HAP-1 (cell line): ENCODE measurements around the gene KCNH2.
"Not testable (repeated sequence)": the region's sequence is repeated elsewhere in the genome, so short reads cannot be mapped to it uniquely, and the experiment has no call there.

Source experiments
- DNase-seq, 2 experiments: peaks; one replicate each; pipeline ENCODE4 v3.0.0-alpha.2; 2016 to 2020; ENCODE audit warnings: low spot score in 2 of 2
- H3K27me3 ChIP-seq: fragments of 250-450 bp; sonication (Bioruptor Pico); 2 replicates; pipeline ENCODE4 v1.5.1; 2020; ENCODE audit warnings: low read depth, mild to moderate bottlenecking, moderate library complexity
- H3K36me3 ChIP-seq: fragments of 250-450 bp; sonication (Bioruptor Pico); replicated peaks from 2 replicates; pipeline ENCODE4 v1.5.1; 2020; ENCODE audit warnings: mild to moderate bottlenecking
- H3K4me1 ChIP-seq: fragments of 250-450 bp; sonication (Bioruptor Pico); 2 replicates; pipeline ENCODE4 v1.5.1; 2020; ENCODE audit warnings: mild to moderate bottlenecking
- H3K4me3 ChIP-seq: fragments of 250-450 bp; sonication (Bioruptor Pico); 2 replicates; pipeline ENCODE4 v1.5.1; 2020; ENCODE audit warnings: mild to moderate bottlenecking, moderate library complexity
- H3K9me3 ChIP-seq: fragments of 250-450 bp; sonication (Bioruptor Pico); 2 replicates; pipeline ENCODE4 v1.5.1; 2020; ENCODE audit warnings: mild to moderate bottlenecking, moderate library complexity
- in situ Hi-C: fragments of 300-500 bp; cut with MboI; formaldehyde crosslinking; loops from 3 replicates; pipeline ENCODE4 v1.14.3; 2020; ENCODE audit warnings: low sequenced_read_pairs, inconsistent platforms, mixed read lengths

Gene KCNH2

GRCh38 chr7:150912427-150912826 lies 65.7 kb downstream of the KCNH2 start:
- Histone ChIP-seq H3K4me1 (no peaks in the 10 kb centered on the region), H3K27me3 (no peaks in the 10 kb centered on the region; the same call in 1 of the 2 replicates), H3K36me3 (no peaks in the 10 kb centered on the region), H3K4me3 (no peak overlapping the region), H3K9me3 (no peaks in the 10 kb centered on the region)
- no peak for DNase-seq
- in situ Hi-C loops: no loop called here

GRCh38 chr7:150911590-150912267 lies 66.4 kb downstream of the KCNH2 start:
- H3K9me3 ChIP-seq: no peaks in the 10 kb centered on the region
- no peak for DNase-seq
- no peak overlapping the region for H3K4me3 ChIP-seq
- no peaks in the 10 kb centered on the region; the same call in 1 of the 2 replicates for H3K27me3 ChIP-seq
- H3K4me1 ChIP-seq: no peaks in the 10 kb centered on the region
- no peaks in the 10 kb centered on the region for H3K36me3 ChIP-seq
- in situ Hi-C loops: no loop called here

- Histone ChIP-seq H3K9me3 (no peaks in the 10 kb centered on the region), H3K4me3 (no peak overlapping the region), H3K4me1 (no peaks in the 10 kb centered on the region), H3K27me3 (no peaks in the 10 kb centered on the region; the same call in 1 of the 2 replicates), H3K36me3 (no peaks in the 10 kb centered on the region)
- in situ Hi-C loops: no loop called here
- DNase-seq: no peak
Measured at GRCh38 chr7:150910996-150911422, 67.1 kb downstream of the KCNH2 start.

GRCh38 chr7:150910305-150910995 lies 67.7 kb downstream of the KCNH2 start:
- in situ Hi-C loops, H3K27me3 ChIP-seq, DNase-seq, H3K4me3 ChIP-seq, H3K4me1 ChIP-seq, H3K36me3 ChIP-seq, H3K9me3 ChIP-seq: not testable (repeated sequence)

GRCh38 chr7:150909200-150909995 lies 68.7 kb downstream of the KCNH2 start:
- Histone ChIP-seq H3K27me3 (no peaks in the 10 kb centered on the region; the same call in 1 of the 2 replicates), H3K4me3 (no peak overlapping the region), H3K9me3 (no peaks in the 10 kb centered on the region), H3K4me1 (no peaks in the 10 kb centered on the region), H3K36me3 (no peaks in the 10 kb centered on the region)
- no peak for DNase-seq
- in situ Hi-C loops: no loop called here

GRCh38 chr7:150908173-150908572 lies 69.9 kb downstream of the KCNH2 start:
- H3K36me3 ChIP-seq: no peaks in the 10 kb centered on the region
- no peaks in the 10 kb centered on the region; the same call in 1 of the 2 replicates for H3K27me3 ChIP-seq
- H3K4me1 ChIP-seq: peaks cover 2% of the 10 kb centered on the region; the same call in 1 of the 2 replicates
- no peaks in the 10 kb centered on the region for H3K9me3 ChIP-seq
- H3K4me3 ChIP-seq: no peak overlapping the region
- DNase-seq: no peak
- in situ Hi-C loops: no loop called here

GRCh38 chr7:150904011-150904909 lies 73.9 kb downstream of the KCNH2 start:
- DNase-seq: no peak
- Histone ChIP-seq H3K27me3 (no peaks in the 10 kb centered on the region; the same call in 1 of the 2 replicates), H3K9me3 (no peaks in the 10 kb centered on the region), H3K4me3 (no peak overlapping the region), H3K4me1 (peaks cover 2% of the 10 kb centered on the region; the same call in 1 of the 2 replicates), H3K36me3 (no peaks in the 10 kb centered on the region)
- in situ Hi-C loops: loop anchor here (5.0 kb wide), 1 partner anchor 83 kb away; no protein-coding TSS in a partner anchor

GRCh38 chr7:150903606-150904005 lies 74.5 kb downstream of the KCNH2 start:
- in situ Hi-C loops: loop anchor here (5.0 kb wide), 1 partner anchor 84 kb away; no protein-coding TSS in a partner anchor
- no peak overlapping the region for H3K4me3 ChIP-seq
- no peak for DNase-seq
- H3K4me1 ChIP-seq: peaks cover 5% of the 10 kb centered on the region
- no peaks in the 10 kb centered on the region for H3K9me3 ChIP-seq
- no peaks in the 10 kb centered on the region for H3K36me3 ChIP-seq
- H3K27me3 ChIP-seq: no peaks in the 10 kb centered on the region; the same call in 1 of the 2 replicates

- no peaks in the 10 kb centered on the region for H3K36me3 ChIP-seq
- in situ Hi-C loops: loop anchor here (5.0 kb wide), 1 partner anchor 85 kb away; no protein-coding TSS in a partner anchor
Measured at GRCh38 chr7:150902078-150903033, 75.8 kb downstream of the KCNH2 start.

GRCh38 chr7:150901160-150902035 lies 76.7 kb downstream of the KCNH2 start:
- H3K4me3 ChIP-seq: no peak overlapping the region
- no peaks in the 10 kb centered on the region for H3K9me3 ChIP-seq
- H3K4me1 ChIP-seq: peaks cover 6% of the 10 kb centered on the region
- in situ Hi-C loops: loop anchor here (5.0 kb wide), 1 partner anchor 86 kb away; no protein-coding TSS in a partner anchor
- peaks cover 20% of the 10 kb centered on the region for H3K27me3 ChIP-seq
- DNase-seq: no peak
- no peaks in the 10 kb centered on the region for H3K36me3 ChIP-seq

More at GRCh38 chr7:150902078-150903033, 75.8 kb downstream of the KCNH2 start:
- H3K27me3 ChIP-seq: peaks cover 11% of the 10 kb centered on the region
- H3K4me1 ChIP-seq: peaks cover 6% of the 10 kb centered on the region
- DNase-seq: no peak
- H3K9me3 ChIP-seq: no peaks in the 10 kb centered on the region
- no peak overlapping the region for H3K4me3 ChIP-seq

- peaks cover 21% of the 10 kb centered on the region for H3K27me3 ChIP-seq
- in situ Hi-C loops: loop anchor here (5.0 kb wide), 1 partner anchor 87 kb away; no protein-coding TSS in a partner anchor
- H3K36me3 ChIP-seq: no peaks in the 10 kb centered on the region
- DNase-seq: no peak
- no peaks in the 10 kb centered on the region for H3K9me3 ChIP-seq
- H3K4me3 ChIP-seq: no peak overlapping the region
- peaks cover 6% of the 10 kb centered on the region for H3K4me1 ChIP-seq
Measured at GRCh38 chr7:150900675-150901074, 77.4 kb downstream of the KCNH2 start.
